ENCODE results near the gene ITM2B.

DNA sequence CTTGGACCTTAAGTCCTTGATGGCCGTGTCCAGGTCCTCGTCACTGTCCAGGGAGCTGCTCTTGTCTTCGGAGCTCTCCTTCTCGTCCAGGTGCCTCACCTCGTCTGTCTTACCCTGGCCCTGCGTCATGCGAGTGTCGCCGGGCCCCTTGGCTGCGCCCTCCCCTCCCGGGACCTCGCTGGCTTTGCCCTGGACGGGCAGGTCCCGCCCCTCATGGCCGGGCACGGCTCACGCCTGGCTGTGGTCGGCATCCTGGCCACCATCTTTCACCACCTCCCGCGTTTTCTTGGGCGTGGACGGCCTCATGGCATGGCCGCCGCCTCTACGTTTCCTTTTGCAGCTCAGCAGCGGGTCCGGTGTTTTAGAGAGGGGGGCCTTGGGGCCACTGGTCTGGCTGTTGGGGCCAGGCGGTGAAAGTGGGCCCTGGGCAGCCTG lies 85.4 kb downstream of the ITM2B start:
- TF ChIP-seq, protein P1, sequence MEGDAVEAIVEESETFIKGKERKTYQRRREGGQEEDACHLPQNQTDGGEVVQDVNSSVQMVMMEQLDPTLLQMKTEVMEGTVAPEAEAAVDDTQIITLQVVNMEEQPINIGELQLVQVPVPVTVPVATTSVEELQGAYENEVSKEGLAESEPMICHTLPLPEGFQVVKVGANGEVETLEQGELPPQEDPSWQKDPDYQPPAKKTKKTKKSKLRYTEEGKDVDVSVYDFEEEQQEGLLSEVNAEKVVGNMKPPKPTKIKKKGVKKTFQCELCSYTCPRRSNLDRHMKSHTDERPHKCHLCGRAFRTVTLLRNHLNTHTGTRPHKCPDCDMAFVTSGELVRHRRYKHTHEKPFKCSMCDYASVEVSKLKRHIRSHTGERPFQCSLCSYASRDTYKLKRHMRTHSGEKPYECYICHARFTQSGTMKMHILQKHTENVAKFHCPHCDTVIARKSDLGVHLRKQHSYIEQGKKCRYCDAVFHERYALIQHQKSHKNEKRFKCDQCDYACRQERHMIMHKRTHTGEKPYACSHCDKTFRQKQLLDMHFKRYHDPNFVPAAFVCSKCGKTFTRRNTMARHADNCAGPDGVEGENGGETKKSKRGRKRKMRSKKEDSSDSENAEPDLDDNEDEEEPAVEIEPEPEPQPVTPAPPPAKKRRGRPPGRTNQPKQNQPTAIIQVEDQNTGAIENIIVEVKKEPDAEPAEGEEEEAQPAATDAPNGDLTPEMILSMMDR (IDR thresholded peaks at IDR 0.05): no peak
- no peak for TF ChIP-seq POLR2A (IDR thresholded peaks at IDR 0.05)

Data from Peyer's patch (tissue), 4 donors.